GM20000 (cell line): Measurements from ENCODE around the gene NCOR1.

Source experiments
- DNase-seq: peaks from one replicate; pipeline ENCODE4 v3.0.0; 2012; ENCODE audit warnings: low spot score
- CTCF ChIP-seq: IDR thresholded peaks from 2 replicates; pipeline ENCODE4 v1.5.1; 2012; ENCODE audit warnings: mild to moderate bottlenecking, control low read depth; ENCODE audit errors: extremely low read depth, missing control alignments

Gene NCOR1

GRCh38 chr17:16251556-16251955, 36.2 kb upstream of the NCOR1 start:
- no peak for DNase-seq
- TF ChIP-seq CTCF = no peak

- no peak for DNase-seq
- no peak for TF ChIP-seq CTCF
Measured at GRCh38 chr17:16251043-16251442, 35.7 kb upstream of the NCOR1 start.

GRCh38 chr17:16250635-16251034, 35.3 kb upstream of the NCOR1 start:
- TF ChIP-seq CTCF = no peak
- DNase-seq = no peak

GRCh38 chr17:16247586-16247984, 32.3 kb upstream of the NCOR1 start:
- TF ChIP-seq CTCF = no peak
- DNase-seq = no peak

- TF ChIP-seq CTCF = no peak
Measured at GRCh38 chr17:16243801-16244567, 28.6 kb upstream of the NCOR1 start.

GRCh38 chr17:16243385-16243784, 28.1 kb upstream of the NCOR1 start:
- no peak for DNase-seq
- no peak for TF ChIP-seq CTCF

More at GRCh38 chr17:16243801-16244567, 28.6 kb upstream of the NCOR1 start:
- DNase-seq = no peak

GRCh38 chr17:16241906-16242399, 26.6 kb upstream of the NCOR1 start:
- no peak for TF ChIP-seq CTCF
- no peak for DNase-seq
